B cell (primary cell): ENCODE measurements around the gene SPATA6L. TPM values are rescaled to one million over a fixed set of nuclear protein-coding genes. Genes with fewer than 3 reads are reported as not detected.

ENCODE experiments used
- ATAC-seq: fragments of 200-7000 bp; cut with Tn5 transposase; one replicate; pipeline ENCODE4 v1.10.0; 2021; ENCODE audit warnings: low read depth, mild to moderate bottlenecking, moderate number of reproducible peaks, moderate library complexity
- CTCF ChIA-PET: fragments of 350-600 bp; sonication (Branson Sonifier 250); formaldehyde crosslinking; loops from one replicate; lab custom pipeline; 2021; ENCODE audit warnings: antibody characterized with exemption, inconsistent platforms; lab: Charles Lee
- POLR2A ChIA-PET: fragments of 350-600 bp; sonication (Branson Sonifier 250); formaldehyde crosslinking; loops from one replicate; lab custom pipeline; 2021; ENCODE audit warnings: antibody characterized with exemption; lab: Charles Lee
- DNase-seq: peaks from one replicate; pipeline ENCODE4 v3.0.0; 2013
- H2AFZ ChIP-seq: 2 replicates; pipeline ENCODE4 v1.6.1; 2012; ENCODE audit warnings: mild to moderate bottlenecking, low read depth, low read length; ENCODE audit not compliant: insufficient read depth, poor library complexity, severe bottlenecking
- H3K27ac ChIP-seq, 2 donors: 1 replicate in 1 of 2; 2 replicates in 1 of 2; pipeline ENCODE4 v1.5.1; 2012 to 2013; ENCODE audit warnings: low read length in 2 of 2, mild to moderate bottlenecking in 2 of 2, moderate library complexity in 1 of 2
- H3K27me3 ChIP-seq, 4 experiments: fragments of 200-600 bp in 1 of 4; sonication (generic) in 1 of 4; replicated peaks in 1 of 4; 1 replicate in 2 of 4; 2 replicates in 2 of 4; pipeline versions ENCODE4 v1.6.1 to v1.7.0; 2013 to 2016; ENCODE audit warnings: low read length in 3 of 4, mild to moderate bottlenecking in 2 of 4, mixed read lengths in 1 of 4, moderate library complexity in 1 of 4; ENCODE audit not compliant: insufficient read depth in 4 of 4, control insufficient read depth in 3 of 4; ENCODE audit errors: control extremely low read depth in 1 of 4
- H3K36me3 ChIP-seq, 2 experiments: replicated peaks in 1 of 2; 1 replicate in 1 of 2; 2 replicates in 1 of 2; pipeline versions ENCODE4 v1.6.1 to v1.7.1; 2013; ENCODE audit warnings: low read length in 1 of 2; ENCODE audit not compliant: insufficient read depth in 2 of 2, control insufficient read depth in 1 of 2; ENCODE audit errors: control extremely low read depth in 1 of 2, extremely low read depth in 1 of 2
- H3K4me1 ChIP-seq, 2 donors: fragments of 200-600 bp in 1 of 2; sonication (generic) in 1 of 2; 1 replicate in 1 of 2; 2 replicates in 1 of 2; pipeline versions ENCODE4 v1.5.1 to v1.6.1; 2013 to 2017; ENCODE audit warnings: low read length in 2 of 2; ENCODE audit not compliant: control insufficient read depth in 2 of 2, insufficient read depth in 2 of 2
- H3K4me2 ChIP-seq: replicated peaks from 2 replicates; pipeline ENCODE3; 2012; ENCODE audit warnings: mild to moderate bottlenecking, low read depth, low read length; ENCODE audit not compliant: poor library complexity, severe bottlenecking
- H3K4me3 ChIP-seq, 5 experiments: fragments of 200-600 bp in 1 of 5; sonication (generic) in 1 of 5; 1 replicate in 3 of 5; 2 replicates in 2 of 5; pipeline versions ENCODE4 v1.5.1 to v1.7.0; 2011 to 2016; ENCODE audit warnings: low read length in 4 of 5, mild to moderate bottlenecking in 4 of 5, low read depth in 2 of 5, control low read depth in 1 of 5, moderate library complexity in 1 of 5; ENCODE audit not compliant: insufficient read depth in 1 of 5; ENCODE audit errors: control extremely low read depth in 1 of 5, extremely low read depth in 1 of 5
- H3K79me2 ChIP-seq: fragments of 200-600 bp; sonication (generic); one replicate; pipeline ENCODE4 v1.6.0; 2016; ENCODE audit warnings: low read length; ENCODE audit not compliant: control insufficient read depth, insufficient read depth
- H3K9ac ChIP-seq: fragments of 200-600 bp; sonication (generic); 2 replicates; pipeline ENCODE4 v1.6.1; 2017; ENCODE audit warnings: mild to moderate bottlenecking, low read length, moderate library complexity
- H3K9me3 ChIP-seq, 3 donors: one replicate each; pipeline versions ENCODE4 v1.6.1 to v1.7.1; 2013; ENCODE audit warnings: low read length in 2 of 3; ENCODE audit not compliant: control insufficient read depth in 2 of 3, insufficient read depth in 1 of 3; ENCODE audit errors: control extremely low read depth in 1 of 3
- H4K20me1 ChIP-seq: 2 replicates; pipeline ENCODE4 v1.6.0; 2012; ENCODE audit warnings: mild to moderate bottlenecking, low read length; ENCODE audit not compliant: insufficient read depth, control insufficient read depth, poor library complexity, severe bottlenecking
- H3K27ac Mint-ChIP-seq: one replicate; pipeline ENCODE4 v1.8.0; 2021; ENCODE audit warnings: mixed read lengths
- H3K27me3 Mint-ChIP-seq: one replicate; pipeline ENCODE4 v1.8.0; 2021; ENCODE audit warnings: mixed read lengths
- H3K4me1 Mint-ChIP-seq: one replicate; pipeline ENCODE4 v1.8.0; 2021; ENCODE audit warnings: mixed read lengths
- H3K4me3 Mint-ChIP-seq: one replicate; pipeline ENCODE4 v1.8.0; 2021; ENCODE audit warnings: mixed read lengths
- H3K9me3 Mint-ChIP-seq: one replicate; pipeline ENCODE4 v1.8.0; 2022; ENCODE audit warnings: mixed read lengths; ENCODE audit not compliant: insufficient read depth
- EZH2 ChIP-seq: IDR thresholded peaks from 2 replicates; pipeline ENCODE4 v1.6.1; 2012; ENCODE audit warnings: borderline replicate concordance, low read depth, mild to moderate bottlenecking, moderate library complexity, low read length; ENCODE audit not compliant: insufficient read depth, poor library complexity, severe bottlenecking
- WGBS: methylation state at CpG from one replicate; pipeline ENCODE4 v1.1.5; 2013; ENCODE audit warnings: missing lambda C conversion rate; ENCODE audit not compliant: insufficient coverage; 5-methylcytosine and 5-hydroxymethylcytosine counted together
- intact Hi-C: fragments of 100-400 bp; cut with micrococcal nuclease; formaldehyde crosslinking; loops from one replicate; pipeline ENCODE4 v1.10.0; 2022
- polyA plus RNA-seq: library from polyadenylated mRNA; depleted of rRNA; stranded (reverse); fragments of >200 nt; gene quantifications from 2 replicates; pipeline ENCODE4 v1.2.3, GENCODE V29; 2012
- total RNA-seq, 2 donors: library from RNA; stranded (reverse); fragments of 120-200 nt in 1 of 2; gene quantifications; 1 replicate in 1 of 2; 2 replicates in 1 of 2; pipeline versions ENCODE4 v1.2.3 to v1.2.4, GENCODE V29; 2013 to 2022
- TF ChIP-seq, protein P1 (sequence below): fragments of 200-600 bp; IDR thresholded peaks from one replicate; pipeline ENCODE4 v1.8.0; 2022; ENCODE audit warnings: antibody characterized with exemption, mild to moderate bottlenecking

SPATA6L gene
- total and polyA plus RNA-seq, 2 donors (not counting 1 experiment from before 2014, with no cell fraction given) = 0.09 to 1.2 TPM

GRCh38 chr9:4668604-4669003 lies 2.3 kb upstream of the SPATA6L start:
- Histone ChIP-seq H3K4me3 (no peak overlapping the region), H3K9me3 (peaks cover 0 to 2% (median 0%) of the 10 kb centered on the region in 3 donors), H3K27ac (no peak overlapping the region), H4K20me1 (no peaks in the 10 kb centered on the region), H3K79me2 (no peaks in the 10 kb centered on the region), H3K4me1 (peaks cover 31 to 34% of the 10 kb centered on the region in 2 donors), H3K9ac (no peak overlapping the region), H3K4me2 (no peak overlapping the region), H3K27me3 (peaks cover 0 to 16% (median 12%) of the 10 kb centered on the region in 4 experiments), H2AFZ (no peak overlapping the region), H3K36me3 (no peaks in the 10 kb centered on the region)
- TF ChIP-seq, protein P1, sequence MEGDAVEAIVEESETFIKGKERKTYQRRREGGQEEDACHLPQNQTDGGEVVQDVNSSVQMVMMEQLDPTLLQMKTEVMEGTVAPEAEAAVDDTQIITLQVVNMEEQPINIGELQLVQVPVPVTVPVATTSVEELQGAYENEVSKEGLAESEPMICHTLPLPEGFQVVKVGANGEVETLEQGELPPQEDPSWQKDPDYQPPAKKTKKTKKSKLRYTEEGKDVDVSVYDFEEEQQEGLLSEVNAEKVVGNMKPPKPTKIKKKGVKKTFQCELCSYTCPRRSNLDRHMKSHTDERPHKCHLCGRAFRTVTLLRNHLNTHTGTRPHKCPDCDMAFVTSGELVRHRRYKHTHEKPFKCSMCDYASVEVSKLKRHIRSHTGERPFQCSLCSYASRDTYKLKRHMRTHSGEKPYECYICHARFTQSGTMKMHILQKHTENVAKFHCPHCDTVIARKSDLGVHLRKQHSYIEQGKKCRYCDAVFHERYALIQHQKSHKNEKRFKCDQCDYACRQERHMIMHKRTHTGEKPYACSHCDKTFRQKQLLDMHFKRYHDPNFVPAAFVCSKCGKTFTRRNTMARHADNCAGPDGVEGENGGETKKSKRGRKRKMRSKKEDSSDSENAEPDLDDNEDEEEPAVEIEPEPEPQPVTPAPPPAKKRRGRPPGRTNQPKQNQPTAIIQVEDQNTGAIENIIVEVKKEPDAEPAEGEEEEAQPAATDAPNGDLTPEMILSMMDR = no peak
- no peak for TF ChIP-seq EZH2
- Mint-ChIP-seq H3K27me3 (peaks cover 16% of the 10 kb centered on the region), H3K4me3 (no peak overlapping the region), H3K27ac (no peak overlapping the region), H3K4me1 (peaks cover 32% of the 10 kb centered on the region), H3K9me3 (no peaks in the 10 kb centered on the region)
- ATAC-seq (no peak), DNase-seq (no peak)
- CTCF ChIA-PET = no interaction called here
- POLR2A ChIA-PET = no interaction called here
- 100% methylated on average over 1 of the region's 2 CpGs for WGBS
- intact Hi-C loops = no loop called here

DNA sequence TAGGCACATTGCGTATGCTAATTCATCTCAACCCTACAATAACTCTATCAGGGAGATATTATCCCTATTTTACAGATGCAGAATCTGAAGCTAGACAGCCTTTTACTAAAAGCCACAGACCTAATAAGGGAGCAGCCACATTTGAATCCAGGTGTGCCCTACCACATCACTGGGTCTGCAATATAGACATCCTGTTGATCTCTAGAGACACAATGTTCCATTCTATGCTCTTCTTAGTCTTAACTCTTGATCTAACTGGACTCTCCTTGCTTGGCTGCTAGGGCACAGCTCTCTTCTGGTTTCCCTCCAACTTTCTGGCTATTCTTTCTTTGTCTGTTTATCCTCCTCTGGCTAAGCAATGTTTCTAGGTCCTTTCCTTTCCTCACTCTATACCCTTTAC lies 1.4 kb upstream of the SPATA6L start:
- Mint-ChIP-seq H3K4me1 (peaks cover 41% of the 10 kb centered on the region), H3K27me3 (peaks cover 16% of the 10 kb centered on the region), H3K9me3 (no peaks in the 10 kb centered on the region), H3K27ac (no peak overlapping the region), H3K4me3 (no peak overlapping the region)
- H2AFZ ChIP-seq = no peak overlapping the region
- no peak overlapping the region for H3K9ac ChIP-seq
- TF ChIP-seq, protein P1 = no peak
- no peak for TF ChIP-seq EZH2
- no peaks in the 10 kb centered on the region for H4K20me1 ChIP-seq
- H3K9me3 ChIP-seq = peaks cover 0 to 2% (median 0%) of the 10 kb centered on the region in 3 donors
- no peaks in the 10 kb centered on the region for H3K79me2 ChIP-seq
- no peak overlapping the region for H3K4me2 ChIP-seq
- H3K4me3 ChIP-seq = no peak overlapping the region
- POLR2A ChIA-PET = no interaction called here
- H3K36me3 ChIP-seq = no peaks in the 10 kb centered on the region
- DNase-seq (no peak), ATAC-seq (no peak)
- H3K27me3 ChIP-seq = peaks cover 0 to 16% (median 12%) of the 10 kb centered on the region in 4 experiments
- peaks cover 40 to 43% of the 10 kb centered on the region in 2 donors for H3K4me1 ChIP-seq
- intact Hi-C loops = no loop called here
- H3K27ac ChIP-seq = no peak overlapping the region
- no CpG with 5 or more reads among the region's 1 CpG for WGBS
- CTCF ChIA-PET = no interaction called here
